Prostate gland (tissue), 2 donors: ENCODE data around the gene SERHL2. TPM values are rescaled to one million over a fixed set of nuclear protein-coding genes. Genes with fewer than 3 reads are reported as not detected.

Source experiments
- DNase-seq: peaks from one replicate; pipeline ENCODE4 v3.0.0-alpha.2; 2019; ENCODE audit warnings: low spot score
- H3K27ac ChIP-seq, 2 donors: fragments of 200-600 bp; sonication (generic); 2 replicates each; pipeline ENCODE4 v1.5.1; 2017 to 2019
- H3K27me3 ChIP-seq: fragments of 200-600 bp; sonication (generic); replicated peaks from 2 replicates; pipeline ENCODE4 v1.5.1; 2019; ENCODE audit not compliant: insufficient read depth
- H3K36me3 ChIP-seq, 2 donors: fragments of 200-600 bp; sonication (generic); 1 replicate in 1 of 2; 2 replicates in 1 of 2; pipeline versions ENCODE4 v1.5.1 to v1.8.1; 2017 to 2019
- H3K4me1 ChIP-seq: fragments of 200-600 bp; sonication (generic); replicated peaks from 2 replicates; pipeline ENCODE4 v1.5.1; 2019
- H3K4me3 ChIP-seq, 2 donors: fragments of 200-600 bp; sonication (generic); 2 replicates each; pipeline ENCODE4 v1.5.1; 2017 to 2019
- H3K9me3 ChIP-seq: fragments of 200-600 bp; sonication (generic); 2 replicates; pipeline ENCODE4 v1.5.1; 2017
- POLR2A ChIP-seq: fragments of 450-650 bp; IDR thresholded peaks from one replicate; pipeline ENCODE4 v1.6.1; 2016; ENCODE audit warnings: antibody characterized with exemption, mild to moderate bottlenecking
- POLR2AphosphoS5 ChIP-seq: sonication (generic); formaldehyde crosslinking; IDR thresholded peaks from one replicate; pipeline ENCODE4 v1.6.1; 2017; ENCODE audit warnings: antibody characterized with exemption
- WGBS: methylation state at CpG from one replicate; pipeline ENCODE4 v1.1.5; 2018; 5-methylcytosine and 5-hydroxymethylcytosine counted together
- intact Hi-C: fragments of 100-400 bp; cut with DNase I; formaldehyde crosslinking; loops from one replicate; pipeline ENCODE4 v1.14.2; 2022
- small RNA-seq, 2 donors: library from RNA; depleted of rRNA; stranded (forward); fragments of <200 nt; gene quantifications; one replicate each; pipeline ENCODE3, GENCODE V24; 2016
- total RNA-seq, 2 donors: library from RNA; depleted of rRNA; stranded (reverse); fragments of >200 nt; gene quantifications; one replicate each; pipeline ENCODE4 v1.1.0, GENCODE V29; 2016
- TF ChIP-seq, protein P1 (sequence below), 4 experiments: fragments of 200-600 bp in 2 of 4; fragments of 450-650 bp in 2 of 4; sonication (generic) in 2 of 4; IDR thresholded peaks; 1 replicate in 3 of 4; 2 replicates in 1 of 4; pipeline ENCODE4 v1.5.1; 2016 to 2019; ENCODE audit warnings: antibody characterized with exemption in 4 of 4, mild to moderate bottlenecking in 2 of 4, moderate library complexity in 2 of 4

The SERHL2 gene
- total RNA-seq, 2 donors from 2014 or later = 10.2 to 54.7 TPM

DNA sequence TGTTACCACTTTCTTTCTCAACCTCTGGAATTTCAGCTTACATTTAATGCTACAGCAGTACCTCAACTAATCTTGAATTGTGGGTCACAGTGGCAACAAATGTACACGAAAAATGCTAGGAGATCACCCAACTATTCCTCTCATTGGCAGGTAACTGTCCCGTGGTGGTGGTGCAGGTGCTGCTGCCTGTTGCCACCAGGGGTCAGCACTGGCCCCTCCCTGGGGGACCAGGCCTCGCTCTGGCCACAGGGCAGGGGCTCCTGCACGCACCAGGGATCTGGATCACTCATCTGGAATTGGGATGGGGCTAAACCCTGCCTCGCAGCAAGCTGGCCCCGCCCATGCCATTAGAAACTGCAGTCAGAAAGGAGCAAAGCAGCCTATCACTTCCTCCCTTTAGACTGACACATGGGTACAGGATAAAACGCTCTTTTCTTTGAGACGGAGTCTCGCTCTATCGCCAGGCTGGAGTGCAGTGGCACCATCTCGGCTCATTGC, 67.8 kb downstream of the SERHL2 start:
- Histone ChIP-seq H3K9me3 (no peaks in the 10 kb centered on the region), H3K27me3 (no peaks in the 10 kb centered on the region), H3K36me3 (peaks cover under 1 to 2% of the 10 kb centered on the region in 2 donors), H3K4me1 (peaks cover 23% of the 10 kb centered on the region), H3K4me3 (no peak overlapping the region), H3K27ac (peak overlapping the region; percentile 86 to 91)
- TF ChIP-seq, protein P1, sequence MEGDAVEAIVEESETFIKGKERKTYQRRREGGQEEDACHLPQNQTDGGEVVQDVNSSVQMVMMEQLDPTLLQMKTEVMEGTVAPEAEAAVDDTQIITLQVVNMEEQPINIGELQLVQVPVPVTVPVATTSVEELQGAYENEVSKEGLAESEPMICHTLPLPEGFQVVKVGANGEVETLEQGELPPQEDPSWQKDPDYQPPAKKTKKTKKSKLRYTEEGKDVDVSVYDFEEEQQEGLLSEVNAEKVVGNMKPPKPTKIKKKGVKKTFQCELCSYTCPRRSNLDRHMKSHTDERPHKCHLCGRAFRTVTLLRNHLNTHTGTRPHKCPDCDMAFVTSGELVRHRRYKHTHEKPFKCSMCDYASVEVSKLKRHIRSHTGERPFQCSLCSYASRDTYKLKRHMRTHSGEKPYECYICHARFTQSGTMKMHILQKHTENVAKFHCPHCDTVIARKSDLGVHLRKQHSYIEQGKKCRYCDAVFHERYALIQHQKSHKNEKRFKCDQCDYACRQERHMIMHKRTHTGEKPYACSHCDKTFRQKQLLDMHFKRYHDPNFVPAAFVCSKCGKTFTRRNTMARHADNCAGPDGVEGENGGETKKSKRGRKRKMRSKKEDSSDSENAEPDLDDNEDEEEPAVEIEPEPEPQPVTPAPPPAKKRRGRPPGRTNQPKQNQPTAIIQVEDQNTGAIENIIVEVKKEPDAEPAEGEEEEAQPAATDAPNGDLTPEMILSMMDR (IDR thresholded peaks at IDR 0.05) = peak; percentile 49 to 92 (median 84)
- TF ChIP-seq POLR2A = no peak
- 39% methylated on average over 11 of the region's 11 CpGs for WGBS
- DNase-seq = no peak
- intact Hi-C loops = no loop called here

DNA sequence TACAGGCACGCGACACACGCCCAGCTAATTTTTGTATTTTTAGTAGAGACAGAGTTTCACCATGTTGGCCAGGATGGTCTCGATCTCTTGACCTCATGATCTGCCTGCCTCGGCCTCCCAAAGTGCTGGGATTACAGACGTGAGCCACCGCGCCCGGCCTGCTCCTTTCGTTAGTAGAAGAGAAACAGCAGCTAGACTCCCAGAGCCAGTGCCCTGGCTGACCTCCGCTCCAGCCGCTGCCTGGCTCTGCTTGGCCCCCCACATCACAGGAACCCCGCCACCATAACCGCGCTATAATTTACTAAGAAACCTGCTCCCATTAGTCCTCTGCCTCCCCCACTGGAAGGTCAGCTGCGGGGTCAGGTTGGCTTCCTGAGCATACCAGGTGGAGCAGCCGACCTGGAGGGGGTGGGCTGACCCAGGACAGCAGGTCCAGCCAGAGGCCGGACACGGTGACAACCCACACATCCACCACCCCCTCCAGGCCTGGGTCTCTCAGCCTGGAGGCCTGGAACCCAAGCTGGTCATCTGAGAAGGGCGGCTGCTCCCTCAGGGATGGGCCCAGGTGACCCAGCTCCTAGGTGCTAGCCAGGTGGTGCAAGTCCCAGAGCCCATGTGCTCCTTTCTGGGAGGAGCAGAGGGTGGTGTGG, 68.4 kb downstream of the SERHL2 start:
- intact Hi-C loops = no loop called here
- WGBS = 84% methylated on average over 20 of the region's 20 CpGs
- peaks cover 6 to 8% of the 10 kb centered on the region in 2 donors for H3K36me3 ChIP-seq
- no peak for DNase-seq
- no peak overlapping the region for H3K4me3 ChIP-seq
- no peaks in the 10 kb centered on the region for H3K27me3 ChIP-seq
- no peaks in the 10 kb centered on the region for H3K9me3 ChIP-seq
- peaks cover 23% of the 10 kb centered on the region for H3K4me1 ChIP-seq
- TF ChIP-seq, protein P1 (IDR thresholded peaks at IDR 0.05) = no peak
- TF ChIP-seq POLR2A = no peak
- peak overlapping the region; percentile 86 to 91 for H3K27ac ChIP-seq

DNA sequence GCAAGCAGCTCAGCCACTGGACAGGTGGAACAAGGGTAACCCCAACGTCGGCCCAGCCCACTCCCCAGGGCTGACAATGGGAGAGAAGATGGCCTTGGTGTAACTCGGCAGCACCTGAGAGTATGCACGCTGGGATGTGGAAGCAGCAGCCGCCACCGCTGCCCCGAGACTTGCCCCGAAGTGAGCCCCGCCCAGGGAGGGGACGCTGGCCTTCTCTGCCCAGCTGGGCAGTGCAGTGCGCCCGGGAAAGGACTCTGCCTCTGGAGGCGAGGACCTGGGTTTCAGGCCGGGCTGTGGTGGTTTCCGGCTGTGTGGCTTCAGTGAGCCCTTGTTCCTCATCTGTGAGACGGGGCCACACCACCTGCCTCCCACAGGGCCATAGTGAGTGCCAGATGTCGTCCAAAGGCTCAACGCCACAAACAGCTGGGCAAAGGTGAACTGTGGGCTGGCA, 69.6 kb downstream of the SERHL2 start:
- Histone ChIP-seq H3K9me3 (no peaks in the 10 kb centered on the region), H3K4me3 (no peak overlapping the region), H3K36me3 (peaks cover 10 to 19% of the 10 kb centered on the region in 2 donors), H3K27me3 (no peaks in the 10 kb centered on the region), H3K27ac (peak overlapping the region; percentile 23 to 46), H3K4me1 (peaks cover 23% of the 10 kb centered on the region)
- DNase-seq = no peak
- 88% methylated on average over 18 of the region's 18 CpGs for WGBS
- intact Hi-C loops = no loop called here
- TF ChIP-seq, protein P1 (IDR thresholded peaks at IDR 0.05) = no peak
- no peak for TF ChIP-seq POLR2A
- TF ChIP-seq POLR2AphosphoS5 = no peak

Small RNA genes within 50 kb of the gene (small RNA-seq; reads per million reads assigned to genes)
- 0 reads per million in 2 donors for gene RN7SKP80
- gene RNU6-513P = 0 reads per million in 2 donors

Other genes with a start within 250 kb of the SERHL2 start
- gene NFAM1, start 121.6 kb upstream of the SERHL2 start, total RNA-seq = 1 to 10 TPM in 1 of 2 donors, under 1 TPM in 1; 0.36 to 2.4 TPM
- gene RRP7A, start 34.2 kb upstream of the SERHL2 start, total RNA-seq = 10 to 100 TPM; 32.4 to 41.5 TPM
- 10 to 100 TPM; 46.4 to 62.6 TPM for gene POLDIP3, start 60.9 kb downstream of the SERHL2 start, total RNA-seq
- gene ATP5MGL, start 86.6 kb downstream of the SERHL2 start, total RNA-seq = not detected
- gene CYB5R3, start 95.4 kb downstream of the SERHL2 start, total RNA-seq = 100 to 1,000 TPM; 125 to 455 TPM
- gene A4GALT, start 166.9 kb downstream of the SERHL2 start, total RNA-seq = 10 to 100 TPM; 34.7 to 40.0 TPM